Mesendoderm (in vitro differentiated cells): ENCODE measurements around the gene AGPAT2.

ENCODE experiments used
- DNase-seq: peaks from one replicate; pipeline ENCODE4 v3.0.0; 2013
- H2AK5ac ChIP-seq: 2 replicates; pipeline ENCODE4 v1.6.1; 2013; ENCODE audit warnings: low read length, inconsistent platforms
- H2BK120ac ChIP-seq: 2 replicates; pipeline ENCODE4 v1.6.1; 2013; ENCODE audit warnings: low read depth, mild to moderate bottlenecking, low read length, moderate library complexity, mixed read lengths
- H2BK15ac ChIP-seq: replicated peaks from 2 replicates; pipeline ENCODE4 v1.6.1; 2013; ENCODE audit warnings: low read depth, mild to moderate bottlenecking, moderate library complexity
- H2BK5ac ChIP-seq: 2 replicates; pipeline ENCODE4 v1.6.1; 2013; ENCODE audit warnings: low read length, inconsistent platforms
- H3K18ac ChIP-seq: 2 replicates; pipeline ENCODE4 v1.6.1; 2013; ENCODE audit warnings: mild to moderate bottlenecking, low read length, mixed read lengths
- H3K23ac ChIP-seq: one replicate; pipeline ENCODE4 v1.6.1; 2013; ENCODE audit warnings: low read length
- H3K27ac ChIP-seq: 2 replicates; pipeline ENCODE4 v1.5.1; 2013; ENCODE audit warnings: low read depth, mild to moderate bottlenecking, inconsistent platforms, low read length, moderate library complexity
- H3K27me3 ChIP-seq: 2 replicates; pipeline ENCODE4 v1.6.1; 2013; ENCODE audit warnings: low read length, control low read depth, mild to moderate bottlenecking, inconsistent platforms; ENCODE audit not compliant: insufficient read depth, poor library complexity
- H3K36me3 ChIP-seq: 2 replicates; pipeline ENCODE4 v1.6.1; 2013; ENCODE audit warnings: low read length, inconsistent platforms; ENCODE audit not compliant: control insufficient read depth, insufficient read depth
- H3K4ac ChIP-seq: one replicate; pipeline ENCODE4 v1.6.1; 2013; ENCODE audit warnings: low read depth, mild to moderate bottlenecking, low read length, moderate library complexity
- H3K4me1 ChIP-seq: 2 replicates; pipeline ENCODE4 v1.6.1; 2013; ENCODE audit warnings: low read depth, low read length, inconsistent platforms; ENCODE audit not compliant: control insufficient read depth
- H3K4me2 ChIP-seq: 2 replicates; pipeline ENCODE4 v1.6.1; 2013; ENCODE audit warnings: low read length
- H3K4me3 ChIP-seq: 2 replicates; pipeline ENCODE4 v1.5.1; 2013; ENCODE audit warnings: mild to moderate bottlenecking, low read length
- H3K56ac ChIP-seq: one replicate; pipeline ENCODE4 v1.6.1; 2013; ENCODE audit warnings: low read length
- H3K79me1 ChIP-seq: 2 replicates; pipeline ENCODE4 v1.6.1; 2013; ENCODE audit warnings: low read length, inconsistent platforms
- H3K79me2 ChIP-seq: 2 replicates; pipeline ENCODE4 v1.6.1; 2013; ENCODE audit warnings: mild to moderate bottlenecking, low read length; ENCODE audit not compliant: control insufficient read depth, insufficient read depth
- H3K9ac ChIP-seq: 2 replicates; pipeline ENCODE4 v1.6.1; 2013; ENCODE audit warnings: low read length, inconsistent platforms
- H4K5ac ChIP-seq: one replicate; pipeline ENCODE4 v1.6.1; 2013; ENCODE audit warnings: low read length
- H4K8ac ChIP-seq: one replicate; pipeline ENCODE4 v1.6.1; 2013; ENCODE audit warnings: low read depth, mild to moderate bottlenecking, control low read depth, low read length, moderate library complexity
- WGBS: extraction: QIAGEN DNeasy Blood & Tissue Kit; methylation state at CpG from one replicate; pipeline ENCODE4 v1.1.7; 2013; ENCODE audit warnings: low lambda C conversion rate, missing lambda C conversion rate; ENCODE audit not compliant: insufficient coverage; ENCODE audit errors: extremely low coverage; 5-methylcytosine and 5-hydroxymethylcytosine counted together

Gene AGPAT2

GRCh38 chr9:136676920-136677686 lies 10.2 kb downstream of the AGPAT2 start:
- Histone ChIP-seq H2BK5ac (no peak overlapping the region), H3K9ac (no peak overlapping the region), H3K27me3 (no peaks in the 10 kb centered on the region), H3K4me2 (no peak overlapping the region), H4K8ac (no peak overlapping the region), H3K79me1 (no peaks in the 10 kb centered on the region), H3K4me3 (no peak overlapping the region), H3K23ac (no peak overlapping the region), H3K56ac (no peak overlapping the region), H2BK120ac (no peak overlapping the region), H3K36me3 (no peaks in the 10 kb centered on the region), H3K18ac (no peak overlapping the region), H3K27ac (no peak overlapping the region), H3K4me1 (no peaks in the 10 kb centered on the region), H2AK5ac (no peak overlapping the region), H2BK15ac (no peak overlapping the region), H3K4ac (no peak overlapping the region), H4K5ac (no peak overlapping the region), H3K79me2 (no peaks in the 10 kb centered on the region)
- WGBS, result no CpG with 5 or more reads among the region's 46 CpGs
- no peak for DNase-seq

DNA sequence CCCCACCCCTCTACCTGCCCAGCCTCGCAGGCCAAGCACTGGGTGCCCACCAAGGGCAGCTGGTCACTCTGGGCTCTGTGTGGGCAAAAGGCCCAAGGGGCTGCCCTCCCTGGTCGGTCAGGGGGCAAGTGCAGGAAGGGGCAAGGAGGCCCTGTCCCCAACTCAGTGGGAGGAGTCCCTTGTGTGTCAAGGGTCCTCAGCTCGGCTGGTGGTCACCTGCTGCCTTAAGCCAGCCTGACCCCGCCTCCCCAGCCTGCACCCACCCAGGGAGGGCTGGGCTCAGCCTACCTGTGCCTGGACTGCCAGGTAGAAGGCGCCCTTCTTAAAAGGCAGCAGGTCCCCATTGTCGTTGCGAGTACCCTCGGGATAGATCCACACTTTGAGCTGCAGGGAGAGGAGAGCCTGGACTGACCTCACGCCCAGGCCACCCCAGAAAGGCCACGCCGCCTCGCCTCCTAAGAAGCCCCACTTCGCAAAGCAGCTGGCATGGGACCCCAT lies 10.9 kb downstream of the AGPAT2 start:
- Histone ChIP-seq H3K27ac (no peak overlapping the region), H3K4me1 (no peaks in the 10 kb centered on the region), H3K4me2 (no peak overlapping the region), H2BK15ac (no peak overlapping the region), H4K8ac (no peak overlapping the region), H2BK120ac (no peak overlapping the region), H3K18ac (no peak overlapping the region), H3K79me1 (no peaks in the 10 kb centered on the region), H3K23ac (no peak overlapping the region), H2BK5ac (no peak overlapping the region), H3K27me3 (no peaks in the 10 kb centered on the region), H3K4me3 (no peak overlapping the region), H4K5ac (no peak overlapping the region), H2AK5ac (no peak overlapping the region), H3K4ac (no peak overlapping the region), H3K36me3 (no peaks in the 10 kb centered on the region), H3K9ac (no peak overlapping the region), H3K56ac (no peak overlapping the region), H3K79me2 (no peaks in the 10 kb centered on the region)
- no peak for DNase-seq
- no CpG with 5 or more reads among the region's 13 CpGs for WGBS

DNA sequence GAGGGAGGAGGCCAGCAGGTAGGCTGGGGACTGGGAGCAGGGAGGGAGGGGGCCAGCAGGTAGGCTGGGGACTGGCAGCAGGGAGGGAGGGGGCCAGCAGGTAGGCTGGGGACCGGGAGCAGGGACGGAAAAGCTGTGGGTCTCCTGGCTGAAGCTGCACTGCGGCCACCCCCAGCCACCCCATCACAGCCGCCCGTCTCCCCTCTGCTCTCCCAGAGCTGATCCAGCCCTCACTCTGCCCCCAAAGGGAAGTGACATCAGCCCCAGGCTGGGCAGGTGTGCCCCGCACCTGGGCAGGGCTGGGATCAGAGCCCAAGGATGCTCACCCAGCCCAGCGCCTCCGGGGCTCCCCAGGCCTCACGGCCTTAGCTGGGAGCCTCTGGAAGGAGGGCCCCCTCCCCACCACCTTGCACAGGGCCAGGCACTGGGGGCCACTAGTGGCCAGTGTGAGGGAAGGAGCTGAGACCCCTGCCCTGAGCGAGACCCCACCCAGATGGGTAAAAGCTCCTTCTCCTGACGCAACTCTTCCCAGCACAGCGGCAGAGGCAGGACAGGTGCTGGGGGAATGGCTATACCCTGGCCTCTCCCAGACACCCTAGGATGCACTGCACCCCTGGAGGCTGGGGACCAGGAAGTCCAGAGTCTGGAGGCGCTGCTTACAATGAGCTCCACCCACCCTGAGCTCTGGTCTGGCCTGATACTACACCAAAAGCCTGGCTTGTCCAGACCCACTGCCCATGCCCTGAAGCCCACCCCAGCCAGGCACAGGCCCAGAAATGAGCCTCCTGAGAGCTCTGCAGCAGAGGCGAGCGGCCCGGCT lies 11.6 kb downstream of the AGPAT2 start:
- no peak overlapping the region for H3K4me3 ChIP-seq
- no peak overlapping the region for H2BK120ac ChIP-seq
- no peak overlapping the region for H3K4me2 ChIP-seq
- DNase-seq, result no peak
- no peak overlapping the region for H3K18ac ChIP-seq
- no peaks in the 10 kb centered on the region for H3K79me1 ChIP-seq
- no CpG with 5 or more reads among the region's 16 CpGs for WGBS
- H3K23ac ChIP-seq, result no peak overlapping the region
- no peak overlapping the region for H3K56ac ChIP-seq
- no peaks in the 10 kb centered on the region for H3K27me3 ChIP-seq
- H4K5ac ChIP-seq, result no peak overlapping the region
- H4K8ac ChIP-seq, result no peak overlapping the region
- no peak overlapping the region for H2AK5ac ChIP-seq
- H3K4ac ChIP-seq, result no peak overlapping the region
- no peak overlapping the region for H3K9ac ChIP-seq
- no peak overlapping the region for H2BK15ac ChIP-seq
- no peaks in the 10 kb centered on the region for H3K79me2 ChIP-seq
- no peaks in the 10 kb centered on the region for H3K36me3 ChIP-seq
- H2BK5ac ChIP-seq, result no peak overlapping the region
- H3K27ac ChIP-seq, result no peak overlapping the region
- no peaks in the 10 kb centered on the region for H3K4me1 ChIP-seq

- Histone ChIP-seq H4K5ac (no peak overlapping the region), H3K56ac (no peak overlapping the region), H3K27me3 (no peaks in the 10 kb centered on the region), H3K79me2 (no peaks in the 10 kb centered on the region), H2BK5ac (no peak overlapping the region), H2BK15ac (no peak overlapping the region), H2BK120ac (no peak overlapping the region), H2AK5ac (no peak overlapping the region), H3K4me2 (no peak overlapping the region), H3K36me3 (no peaks in the 10 kb centered on the region), H3K9ac (no peak overlapping the region), H3K18ac (no peak overlapping the region), H3K4ac (no peak overlapping the region), H3K23ac (no peak overlapping the region), H3K27ac (no peak overlapping the region), H3K4me3 (no peak overlapping the region), H3K79me1 (no peaks in the 10 kb centered on the region), H3K4me1 (no peaks in the 10 kb centered on the region), H4K8ac (no peak overlapping the region)
- WGBS, result no CpG with 5 or more reads among the region's 11 CpGs
- DNase-seq, result peak; percentile 29
Measured at GRCh38 chr9:136674786-136675349, 12.4 kb downstream of the AGPAT2 start.

- WGBS, result no CpG with 5 or more reads among the region's 26 CpGs
Measured at GRCh38 chr9:136673975-136674785, 13.1 kb downstream of the AGPAT2 start.

More at GRCh38 chr9:136673975-136674785, 13.1 kb downstream of the AGPAT2 start:
- Histone ChIP-seq H3K18ac (no peak overlapping the region), H3K4me3 (no peak overlapping the region), H3K4ac (no peak overlapping the region), H2BK120ac (no peak overlapping the region), H4K5ac (no peak overlapping the region), H2BK5ac (no peak overlapping the region), H3K79me1 (no peaks in the 10 kb centered on the region), H3K23ac (no peak overlapping the region), H2AK5ac (no peak overlapping the region), H3K27me3 (no peaks in the 10 kb centered on the region), H3K79me2 (no peaks in the 10 kb centered on the region), H3K4me1 (no peaks in the 10 kb centered on the region), H2BK15ac (no peak overlapping the region), H3K9ac (no peak overlapping the region), H3K56ac (no peak overlapping the region), H4K8ac (no peak overlapping the region), H3K4me2 (no peak overlapping the region), H3K27ac (no peak overlapping the region), H3K36me3 (no peaks in the 10 kb centered on the region)
- no peak for DNase-seq
